ENCODE measurements around the gene RBM4B.

- TF ChIP-seq CTCF (conservative IDR thresholded peaks at IDR 0.05) (no peak), ZFX (IDR thresholded peaks at IDR 0.05) (no peak)
These were observed 18.5 kb upstream of the RBM4B start for GRCh38 chr11:66696146-66696545.
